Skeletal muscle tissue (tissue), 2 donors: ENCODE results near the gene SLC16A7. TPM values are rescaled to one million over a fixed set of nuclear protein-coding genes. Genes with fewer than 3 reads are reported as not detected.

Experiments used
- small RNA-seq: library from RNA; depleted of rRNA; stranded (forward); fragments of <200 nt; gene quantifications from one replicate; pipeline ENCODE3, GENCODE V24; 2014
- total RNA-seq: library from RNA; depleted of rRNA; stranded (reverse); fragments of >200 nt; gene quantifications from one replicate; pipeline ENCODE4 v1.2.3, GENCODE V29; 2014

SLC16A7 gene
- total RNA-seq, 1 donor from 2014 or later = 9.4 TPM

Small RNAs within 50 kb of the gene (small RNA-seq; reads per million reads assigned to genes)
- gene AC079905.2 (not detected), gene RNU4-20P (not detected)
